Hematopoietic multipotent progenitor cell treated with erythropoietin and hydrocortisone succinate and interleukin-3 and kit ligand, for 15 days (in vitro differentiated cells): ENCODE data around the gene ANKRD34A.
A peak's percentile ranks its signal among the peaks of the same experiment; 100 is the strongest.

Experiments used
- DNase-seq: peaks from one replicate; pipeline ENCODE4 v3.0.0-alpha.2; 2015; ENCODE audit warnings: low spot score

ANKRD34A gene

GRCh38 chr1:145965119-145965744 is 857 bp upstream of the ANKRD34A start:
- DNase-seq = no peak

GRCh38 chr1:145963265-145964019 is 933 bp downstream of the ANKRD34A start:
- DNase-seq = no peak

GRCh38 chr1:145962157-145963102 is 1.9 kb downstream of the ANKRD34A start:
- DNase-seq = no peak

GRCh38 chr1:145961425-145962156 is 2.8 kb downstream of the ANKRD34A start:
- DNase-seq = no peak

GRCh38 chr1:145961109-145961424 is 3.3 kb downstream of the ANKRD34A start:
- DNase-seq = no peak

GRCh38 chr1:145960468-145961108 is 3.8 kb downstream of the ANKRD34A start:
- no peak for DNase-seq

GRCh38 chr1:145959957-145960467 is 4.4 kb downstream of the ANKRD34A start:
- DNase-seq = no peak

- DNase-seq = no peak
These were observed 5.0 kb downstream of the ANKRD34A start for GRCh38 chr1:145959333-145959732.

- DNase-seq = no peak
These were observed 5.6 kb downstream of the ANKRD34A start for GRCh38 chr1:145958734-145959133.

GRCh38 chr1:145957443-145958319 is 6.7 kb downstream of the ANKRD34A start, which contains the start of gene LIX1L:
Gene LIX1L, minus strand, starts transcription at chr1:145958017. Its CDS starts 90 bp downstream, at chr1:145957927.
- DNase-seq = peak; percentile 97

- DNase-seq = no peak
These were observed 7.5 kb downstream of the ANKRD34A start for GRCh38 chr1:145956781-145957442.

- no peak for DNase-seq
These were observed 8.0 kb downstream of the ANKRD34A start for GRCh38 chr1:145956361-145956760.

GRCh38 chr1:145955436-145955835 is 8.9 kb downstream of the ANKRD34A start:
- DNase-seq = no peak

GRCh38 chr1:145953861-145954260 is 10.5 kb downstream of the ANKRD34A start:
- DNase-seq = no peak

GRCh38 chr1:145952903-145953302 is 11.5 kb downstream of the ANKRD34A start:
- no peak for DNase-seq

GRCh38 chr1:145951526-145951925 is 12.8 kb downstream of the ANKRD34A start:
- no peak for DNase-seq

GRCh38 chr1:145949219-145949618 is 15.2 kb downstream of the ANKRD34A start:
- no peak for DNase-seq

- no peak for DNase-seq
These were observed 16.8 kb downstream of the ANKRD34A start for GRCh38 chr1:145947551-145947950.

- no peak for DNase-seq
These were observed 17.8 kb downstream of the ANKRD34A start for GRCh38 chr1:145946477-145946986.
